Right ventricle myocardium inferior (tissue), 1 donor: ENCODE measurements around the gene FJX1. TPM values are rescaled to one million over a fixed set of nuclear protein-coding genes. Genes with fewer than 3 reads are reported as not detected.

Experiments used
- ATAC-seq: fragments of 200-7000 bp; cut with Tn5 transposase; one replicate; pipeline ENCODE4 v1.9.1; 2020; ENCODE audit warnings: mild to moderate bottlenecking, moderate library complexity
- DNase-seq: peaks from one replicate; pipeline ENCODE4 v3.0.0; 2021; ENCODE audit errors: missing footprints
- intact Hi-C: fragments of 100-400 bp; cut with DNase I; formaldehyde crosslinking; loops from one replicate; pipeline ENCODE4 v1.11.0; 2022
- total RNA-seq: library from RNA; stranded (reverse); fragmentation: NEBNext Ultra II Directional; extraction: Animal tissue kit (Norgen Biotek cat#: 25700); gene quantifications from one replicate; pipeline ENCODE4 v1.2.1, GENCODE V29; 2021
- donor health status: DM: no; HTN: yes; CAD: no; lungs with severe emphysema.

The FJX1 gene
- total RNA-seq, 1 donor from 2014 or later: 0.54 TPM

GRCh38 chr11:35602160-35602793, 16.0 kb upstream of the FJX1 start:
- no peak for DNase-seq
- ATAC-seq: no peak
- intact Hi-C loops: no loop called here

DNA sequence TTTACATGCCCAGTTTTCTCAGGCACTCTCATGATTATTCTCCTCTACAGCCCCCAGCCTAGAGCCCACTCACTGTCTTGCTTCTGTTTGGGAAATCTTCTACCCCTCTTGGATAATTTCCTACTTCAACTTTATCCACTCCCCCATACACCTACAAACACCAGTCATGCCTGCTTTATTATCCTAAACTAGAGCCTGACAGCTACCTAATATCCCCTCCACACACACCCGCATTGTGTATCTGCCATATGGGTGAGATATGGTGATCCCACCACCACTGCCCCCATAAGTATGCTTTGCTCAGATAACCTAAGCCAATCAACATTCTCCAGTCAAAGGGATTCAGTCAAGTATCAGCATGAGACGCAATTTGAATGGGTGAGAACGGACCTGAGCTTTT, 15.3 kb upstream of the FJX1 start:
- DNase-seq (no peak), ATAC-seq (no peak)
- intact Hi-C loops: no loop called here

GRCh38 chr11:35605706-35606105, 12.6 kb upstream of the FJX1 start:
- DNase-seq: peak; percentile 70
- ATAC-seq: peak; percentile 87
- intact Hi-C loops: loop anchor here (5.0 kb wide), 1 partner anchor 118 kb away; no protein-coding TSS in a partner anchor

DNA sequence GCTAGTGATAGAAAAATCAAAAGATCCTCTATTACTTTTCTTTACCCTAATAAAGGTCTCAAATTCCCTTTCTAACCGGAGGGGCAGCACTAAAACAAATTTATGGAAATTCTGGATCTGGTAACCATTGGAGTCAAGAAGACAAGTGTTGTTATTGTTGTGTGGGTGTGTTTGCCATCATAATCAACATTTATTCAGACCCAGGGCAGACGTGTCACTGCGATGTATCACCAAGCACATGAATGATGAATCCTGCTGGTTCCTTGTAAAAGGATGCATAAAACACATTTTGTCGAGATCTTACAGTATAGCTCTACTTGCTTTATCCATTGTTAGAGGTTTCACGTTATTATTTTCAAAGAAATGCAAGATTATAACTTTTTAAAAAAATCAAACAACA, 12.1 kb upstream of the FJX1 start:
- intact Hi-C loops: loop anchor here (5.0 kb wide), 1 partner anchor 119 kb away; no protein-coding TSS in a partner anchor
- ATAC-seq: no peak
- DNase-seq: no peak

DNA sequence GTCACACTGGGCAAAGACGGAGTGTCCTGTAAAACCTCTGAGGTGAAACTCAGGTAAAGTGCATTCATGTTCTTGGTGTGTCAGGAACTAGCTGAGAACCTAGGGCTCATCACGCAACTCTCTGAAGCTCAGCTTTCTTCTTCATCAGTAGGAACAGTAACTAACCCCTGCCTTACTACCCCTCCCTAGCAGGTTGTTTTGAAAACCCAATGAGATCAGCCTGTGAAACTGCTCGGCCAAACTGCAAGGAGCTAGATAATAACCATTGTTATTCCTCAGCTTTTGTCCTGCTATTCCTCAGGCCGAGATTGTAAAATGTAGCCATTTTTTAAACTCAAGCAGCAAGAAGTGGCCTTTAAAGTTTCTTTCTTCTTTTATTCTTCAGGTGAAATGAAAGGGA, 9.8 kb upstream of the FJX1 start:
- DNase-seq (no peak), ATAC-seq (no peak)
- intact Hi-C loops: loop anchor here (5.0 kb wide), 1 partner anchor 121 kb away; no protein-coding TSS in a partner anchor

DNA sequence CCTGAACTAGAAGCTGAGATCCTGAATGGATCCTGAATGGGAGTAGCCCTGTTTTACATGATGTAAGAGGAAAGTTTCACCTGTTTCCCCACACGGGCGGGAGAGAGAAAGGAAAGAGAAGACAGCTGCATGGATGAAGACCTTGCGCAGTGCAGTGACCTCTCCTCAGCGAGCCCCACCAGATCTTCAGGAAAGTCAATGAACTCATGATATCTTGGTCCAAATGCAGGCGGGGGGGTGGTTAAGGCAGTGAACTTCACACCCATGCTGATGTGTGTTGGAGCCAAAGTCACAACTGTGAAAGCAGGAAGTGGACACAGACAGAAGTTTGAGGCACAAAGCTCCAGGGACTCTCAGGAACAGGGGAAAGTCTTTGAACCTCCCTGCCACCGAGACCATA, 8.6 kb upstream of the FJX1 start:
- no peak for DNase-seq
- intact Hi-C loops: loop anchor here (5.0 kb wide), 1 partner anchor 122 kb away; no protein-coding TSS in a partner anchor
- ATAC-seq: no peak

DNA sequence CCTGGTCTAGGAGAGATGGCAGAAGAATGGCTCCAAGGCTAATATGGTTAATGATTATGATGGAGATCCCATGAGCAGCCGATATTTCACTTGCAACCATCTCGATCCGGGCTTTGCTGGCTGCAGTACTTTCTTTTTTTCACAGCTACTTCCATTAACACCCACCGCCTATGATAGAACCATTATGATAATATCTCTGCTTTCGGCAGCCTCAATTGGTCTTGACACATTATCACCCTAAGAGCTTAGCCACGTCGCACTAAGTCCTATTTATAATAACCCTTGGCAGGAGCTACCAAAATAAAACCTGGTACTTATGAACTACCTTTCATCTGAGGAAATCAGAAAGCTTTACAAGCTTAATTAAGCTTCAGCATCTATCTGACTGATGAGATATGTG, 7.6 kb upstream of the FJX1 start:
- no peak for ATAC-seq
- intact Hi-C loops: no loop called here

GRCh38 chr11:35611741-35612140, 6.5 kb upstream of the FJX1 start:
- DNase-seq (no peak), ATAC-seq (no peak)
- intact Hi-C loops: no loop called here

More for the DNA sequence above, 7.6 kb upstream of the FJX1 start:
- no peak for DNase-seq

- intact Hi-C loops: loop anchor here (2.0 to 5.0 kb wide), 4 partner anchors 207 to 862 kb away; no protein-coding TSS in a partner anchor
- DNase-seq (no peak), ATAC-seq (no peak)
These were observed 3.2 kb upstream of the FJX1 start for GRCh38 chr11:35614939-35615569.

DNA sequence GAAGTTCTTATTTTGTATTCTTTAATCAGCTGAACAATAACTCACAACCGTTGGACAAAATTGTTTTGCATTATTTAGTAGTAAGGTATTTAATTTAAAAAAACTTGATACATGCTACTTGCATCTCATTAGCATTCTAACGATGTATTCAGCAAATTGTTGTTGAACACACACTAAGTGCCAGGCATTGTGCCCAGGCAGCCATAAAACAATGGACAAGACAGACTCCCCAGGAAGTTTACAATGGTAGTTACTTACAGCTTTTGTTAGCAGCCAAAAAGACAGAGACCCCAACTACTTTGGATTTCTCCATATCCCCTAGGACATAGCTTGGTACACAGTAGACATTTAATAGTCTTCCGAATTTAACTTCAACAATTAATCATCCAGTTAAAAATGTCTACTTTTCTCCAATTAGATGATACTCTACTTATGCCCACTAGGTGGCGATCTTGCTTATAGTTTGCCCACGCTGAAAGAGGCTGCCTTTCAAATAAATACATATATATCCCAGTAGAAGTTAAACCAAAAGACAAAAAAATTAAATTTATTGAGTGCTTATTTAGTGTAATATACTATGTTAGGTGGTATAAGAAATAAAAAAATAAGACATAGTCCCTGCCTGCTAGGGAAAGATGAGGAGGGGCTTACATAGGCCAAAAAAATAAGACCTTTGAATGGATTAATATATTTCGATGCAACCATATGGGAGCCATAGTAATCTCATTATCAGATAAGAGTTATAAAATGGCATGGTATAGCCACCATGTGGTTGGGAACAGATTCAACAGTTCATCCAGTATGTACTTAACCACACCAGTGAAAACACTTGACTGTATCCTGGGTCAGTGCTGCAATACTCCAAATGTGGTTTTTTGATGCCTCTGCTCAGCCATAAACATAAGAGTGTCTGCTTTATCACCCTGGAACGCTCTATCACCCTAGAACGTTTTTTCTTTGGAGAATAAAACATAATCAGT, 2.0 kb upstream of the FJX1 start:
- intact Hi-C loops: loop anchor here (2.0 to 5.0 kb wide), 5 partner anchors 206 to 861 kb away; no protein-coding TSS in a partner anchor
- no peak for DNase-seq
- no peak for ATAC-seq

DNA sequence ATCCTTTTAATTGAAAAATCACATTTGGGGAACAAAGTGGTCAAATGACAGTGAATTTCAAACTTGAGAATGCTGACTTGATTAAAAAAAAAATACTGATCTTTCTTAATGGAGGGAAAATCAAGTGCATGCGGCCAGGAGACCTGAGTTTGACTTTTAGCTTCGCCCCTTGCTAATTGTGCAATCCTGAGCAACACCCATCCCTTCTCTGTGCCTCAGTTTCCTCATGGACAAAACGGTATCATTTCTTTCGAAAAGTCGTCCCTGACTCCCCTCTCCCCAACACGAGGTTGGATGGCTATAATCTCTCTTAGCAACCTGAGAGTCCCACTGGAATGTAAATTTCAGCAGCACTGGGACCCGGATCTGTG, 959 bp upstream of the FJX1 start:
- no peak for DNase-seq
- no peak for ATAC-seq
- intact Hi-C loops: loop anchor here (2.0 to 5.0 kb wide), 4 partner anchors 205 to 860 kb away; no protein-coding TSS in a partner anchor

DNA sequence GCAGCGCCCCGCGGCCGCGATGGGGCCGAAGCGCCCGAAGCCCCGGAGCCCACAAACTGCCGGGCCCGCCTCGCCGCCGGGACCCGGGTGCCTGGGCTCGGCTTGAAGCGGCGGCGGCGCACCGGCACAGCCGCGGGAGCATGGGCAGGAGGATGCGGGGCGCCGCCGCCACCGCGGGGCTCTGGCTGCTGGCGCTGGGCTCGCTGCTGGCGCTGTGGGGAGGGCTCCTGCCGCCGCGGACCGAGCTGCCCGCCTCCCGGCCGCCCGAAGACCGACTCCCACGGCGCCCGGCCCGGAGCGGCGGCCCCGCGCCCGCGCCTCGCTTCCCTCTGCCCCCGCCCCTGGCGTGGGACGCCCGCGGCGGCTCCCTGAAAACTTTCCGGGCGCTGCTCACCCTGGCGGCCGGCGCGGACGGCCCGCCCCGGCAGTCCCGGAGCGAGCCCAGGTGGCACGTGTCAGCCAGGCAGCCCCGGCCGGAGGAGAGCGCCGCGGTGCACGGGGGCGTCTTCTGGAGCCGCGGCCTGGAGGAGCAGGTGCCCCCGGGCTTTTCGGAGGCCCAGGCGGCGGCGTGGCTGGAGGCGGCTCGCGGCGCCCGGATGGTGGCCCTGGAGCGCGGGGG, 346 bp downstream of the FJX1 start:
- peak; percentile 62 for DNase-seq
- intact Hi-C loops: loop anchor here (2.0 to 5.0 kb wide), 4 partner anchors 44 to 859 kb away; partner anchors contain the start of gene TRIM44

DNA sequence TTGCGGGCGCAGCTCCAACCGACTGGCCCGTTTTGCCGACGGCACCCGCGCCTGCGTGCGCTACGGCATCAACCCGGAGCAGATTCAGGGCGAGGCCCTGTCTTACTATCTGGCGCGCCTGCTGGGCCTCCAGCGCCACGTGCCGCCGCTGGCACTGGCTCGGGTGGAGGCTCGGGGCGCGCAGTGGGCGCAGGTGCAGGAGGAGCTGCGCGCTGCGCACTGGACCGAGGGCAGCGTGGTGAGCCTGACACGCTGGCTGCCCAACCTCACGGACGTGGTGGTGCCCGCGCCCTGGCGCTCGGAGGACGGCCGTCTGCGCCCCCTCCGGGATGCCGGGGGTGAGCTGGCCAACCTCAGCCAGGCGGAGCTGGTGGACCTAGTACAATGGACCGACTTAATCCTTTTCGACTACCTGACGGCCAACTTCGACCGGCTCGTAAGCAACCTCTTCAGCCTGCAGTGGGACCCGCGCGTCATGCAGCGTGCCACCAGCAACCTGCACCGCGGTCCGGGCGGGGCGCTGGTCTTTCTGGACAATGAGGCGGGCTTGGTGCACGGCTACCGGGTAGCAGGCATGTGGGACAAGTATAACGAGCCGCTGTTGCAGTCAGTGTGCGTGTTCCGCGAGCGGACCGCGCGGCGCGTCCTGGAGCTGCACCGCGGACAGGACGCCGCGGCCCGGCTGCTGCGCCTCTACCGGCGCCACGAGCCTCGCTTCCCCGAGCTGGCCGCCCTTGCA, 1.0 kb downstream of the FJX1 start:
- peak; percentile 58 for DNase-seq
- ATAC-seq: peak; percentile 33
- intact Hi-C loops: loop anchor here (2.0 to 5.0 kb wide), 4 partner anchors 44 to 858 kb away; partner anchors contain the start of gene TRIM44

More for the DNA sequence above, 346 bp downstream of the FJX1 start:
- ATAC-seq: peak; percentile 19

GRCh38 chr11:35619855-35620640, 1.8 kb downstream of the FJX1 start:
- intact Hi-C loops: loop anchor here (2.0 to 5.0 kb wide), 4 partner anchors 43 to 857 kb away; partner anchors contain the start of gene TRIM44
- ATAC-seq: no peak
- DNase-seq: peak; percentile 74

- ATAC-seq (no peak), DNase-seq (no peak)
- intact Hi-C loops: no loop called here
These were observed 2.5 kb downstream of the FJX1 start for GRCh38 chr11:35620795-35621194.

DNA sequence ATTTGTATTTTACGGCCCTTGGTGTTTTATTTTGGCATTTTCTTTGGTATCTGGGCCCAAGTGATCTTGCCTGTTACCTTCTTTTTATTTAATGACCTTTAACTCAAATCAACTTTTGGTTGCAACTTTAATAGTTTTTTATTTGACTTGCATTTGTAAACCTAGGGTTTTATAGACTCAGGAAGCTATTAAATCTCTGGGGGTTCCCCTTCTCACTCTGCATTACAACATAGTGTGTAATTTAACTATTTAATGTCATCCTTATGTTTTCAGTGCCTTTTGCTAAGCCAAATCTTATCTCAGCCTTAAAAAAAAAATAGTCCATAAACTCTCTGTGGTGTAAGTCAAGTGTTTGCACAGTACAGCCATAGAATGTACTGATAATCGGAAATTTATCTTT, 3.4 kb downstream of the FJX1 start:
- ATAC-seq: no peak
- DNase-seq: no peak
- intact Hi-C loops: no loop called here

DNA sequence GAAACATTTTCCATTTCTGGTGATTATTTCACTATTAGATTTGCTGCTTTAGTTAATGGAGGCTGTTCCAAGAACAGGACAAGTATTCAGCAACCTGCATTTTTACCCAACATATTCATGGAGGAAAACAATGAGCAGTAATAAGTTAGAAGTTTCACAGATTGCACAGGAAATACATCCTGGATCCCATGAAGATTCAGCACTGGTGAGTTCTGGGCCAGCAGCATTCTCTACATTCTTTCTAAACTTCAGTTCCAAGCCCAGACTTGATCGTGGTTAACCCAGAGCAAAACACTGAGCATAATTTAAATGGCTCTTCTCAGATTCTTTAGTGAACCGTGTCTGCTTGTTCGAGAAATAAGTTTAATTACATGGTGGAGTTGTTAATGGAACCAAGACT, 3.8 kb downstream of the FJX1 start:
- DNase-seq (no peak), ATAC-seq (no peak)
- intact Hi-C loops: no loop called here
